Amygdala (tissue), 56 donors: ENCODE measurements around the gene PHTF2.
"Not testable (repeated sequence)": the region's sequence is repeated elsewhere in the genome, so short reads cannot be mapped to it uniquely, and the experiment has no call there.

Experiments used
- DNase-seq, 56 donors: peaks; one replicate each; lab custom pipeline; 2025; lab: John Stamatoyannopoulos, UW

The PHTF2 gene

GRCh38 chr7:77980087-77980713 lies 181.6 kb downstream of the PHTF2 start:
- DNase-seq: no peak

GRCh38 chr7:77982926-77983550 lies 184.5 kb downstream of the PHTF2 start:
- no peak for DNase-seq

- no peak for DNase-seq
Measured at GRCh38 chr7:77983973-77984372, 185.4 kb downstream of the PHTF2 start.

GRCh38 chr7:77985232-77985973 lies 186.8 kb downstream of the PHTF2 start:
- DNase-seq: no peak

GRCh38 chr7:77985974-77986339 lies 187.4 kb downstream of the PHTF2 start:
- no peak for DNase-seq

- no peak for DNase-seq
Measured at GRCh38 chr7:77989981-77990566, 191.5 kb downstream of the PHTF2 start.

- no peak for DNase-seq
Measured at GRCh38 chr7:77991656-77992055, 193.1 kb downstream of the PHTF2 start.

GRCh38 chr7:77993838-77994237 lies 195.3 kb downstream of the PHTF2 start:
- no peak for DNase-seq

GRCh38 chr7:77995717-77996116 lies 197.1 kb downstream of the PHTF2 start:
- DNase-seq: no peak

GRCh38 chr7:77999168-77999567 lies 200.6 kb downstream of the PHTF2 start:
- DNase-seq: not testable (repeated sequence)

- no peak for DNase-seq
Measured at GRCh38 chr7:78002021-78002420, 203.4 kb downstream of the PHTF2 start.

- DNase-seq: no peak
Measured at GRCh38 chr7:78002715-78003114, 204.1 kb downstream of the PHTF2 start.

GRCh38 chr7:78006063-78006755 lies 207.6 kb downstream of the PHTF2 start:
- DNase-seq: no peak
